ENCODE results near the gene RERG.

RERG gene

DNA sequence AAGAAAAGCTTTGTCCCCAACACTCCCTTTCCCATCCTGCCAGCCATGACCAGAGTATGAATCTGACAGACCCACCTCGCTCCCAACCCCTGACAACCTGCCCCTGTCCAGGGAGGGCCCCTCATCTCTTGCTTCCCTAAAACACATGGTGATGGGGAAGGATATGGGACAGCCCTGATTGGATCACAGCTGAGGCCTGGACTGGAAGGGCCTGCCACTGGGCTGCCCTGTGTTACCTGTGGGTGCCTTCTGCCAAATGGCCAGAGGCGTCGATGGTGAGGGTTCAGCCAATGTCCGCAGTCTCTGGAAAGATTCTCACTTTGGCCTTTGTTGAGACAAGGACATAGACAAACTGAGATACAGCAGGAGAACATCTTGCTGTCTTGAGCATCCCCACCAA, 13.3 kb upstream of the RERG start:
- POLR2A ChIA-PET, result no interaction called here
- CTCF ChIA-PET, result interaction anchor here (6.8 kb wide), 1 partner anchor 14 kb away, joined by 52 read pairs; the partner anchor contains the start of gene RERG

DNA sequence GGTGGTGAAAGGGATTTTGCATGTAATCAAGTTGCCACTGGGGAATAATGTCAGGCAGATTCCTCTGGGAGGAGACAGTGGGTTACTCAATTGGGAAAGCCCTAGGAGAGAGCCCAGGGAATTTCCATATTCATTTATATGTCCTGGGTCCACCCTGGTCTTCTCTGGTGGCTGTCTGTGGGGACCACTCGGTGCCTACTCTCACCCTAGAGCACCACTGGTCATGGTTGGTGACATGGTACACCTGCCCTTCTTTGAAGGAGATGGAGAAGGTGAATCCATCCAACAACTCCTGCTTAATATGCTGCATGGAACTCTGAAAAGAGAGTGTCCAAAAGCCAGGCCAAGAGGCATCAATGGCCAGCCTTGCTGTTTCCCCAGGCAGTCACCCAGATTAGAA, 12.8 kb upstream of the RERG start:
- CTCF ChIA-PET, result interaction anchor here (6.8 kb wide), 1 partner anchor 14 kb away, joined by 52 read pairs; the partner anchor contains the start of gene RERG
- DNase-seq (ENCODE audit: low read depth, low spot score), result no peak
- no peak overlapping the region for H3K4me3 ChIP-seq (ENCODE audit: low read depth, low read length)
- POLR2A ChIA-PET, result no interaction called here
- TF ChIP-seq, protein P1, sequence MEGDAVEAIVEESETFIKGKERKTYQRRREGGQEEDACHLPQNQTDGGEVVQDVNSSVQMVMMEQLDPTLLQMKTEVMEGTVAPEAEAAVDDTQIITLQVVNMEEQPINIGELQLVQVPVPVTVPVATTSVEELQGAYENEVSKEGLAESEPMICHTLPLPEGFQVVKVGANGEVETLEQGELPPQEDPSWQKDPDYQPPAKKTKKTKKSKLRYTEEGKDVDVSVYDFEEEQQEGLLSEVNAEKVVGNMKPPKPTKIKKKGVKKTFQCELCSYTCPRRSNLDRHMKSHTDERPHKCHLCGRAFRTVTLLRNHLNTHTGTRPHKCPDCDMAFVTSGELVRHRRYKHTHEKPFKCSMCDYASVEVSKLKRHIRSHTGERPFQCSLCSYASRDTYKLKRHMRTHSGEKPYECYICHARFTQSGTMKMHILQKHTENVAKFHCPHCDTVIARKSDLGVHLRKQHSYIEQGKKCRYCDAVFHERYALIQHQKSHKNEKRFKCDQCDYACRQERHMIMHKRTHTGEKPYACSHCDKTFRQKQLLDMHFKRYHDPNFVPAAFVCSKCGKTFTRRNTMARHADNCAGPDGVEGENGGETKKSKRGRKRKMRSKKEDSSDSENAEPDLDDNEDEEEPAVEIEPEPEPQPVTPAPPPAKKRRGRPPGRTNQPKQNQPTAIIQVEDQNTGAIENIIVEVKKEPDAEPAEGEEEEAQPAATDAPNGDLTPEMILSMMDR (IDR thresholded peaks at IDR 0.05; ENCODE audit: insufficient read depth, low read length, missing control alignments), result no peak

More for the DNA sequence above, 13.3 kb upstream of the RERG start:
- no peak overlapping the region for H3K4me3 ChIP-seq (ENCODE audit: low read depth, low read length)
- TF ChIP-seq, protein P1 (IDR thresholded peaks at IDR 0.05; ENCODE audit: insufficient read depth, low read length, missing control alignments), result no peak
- DNase-seq (ENCODE audit: low read depth, low spot score), result no peak

DNA sequence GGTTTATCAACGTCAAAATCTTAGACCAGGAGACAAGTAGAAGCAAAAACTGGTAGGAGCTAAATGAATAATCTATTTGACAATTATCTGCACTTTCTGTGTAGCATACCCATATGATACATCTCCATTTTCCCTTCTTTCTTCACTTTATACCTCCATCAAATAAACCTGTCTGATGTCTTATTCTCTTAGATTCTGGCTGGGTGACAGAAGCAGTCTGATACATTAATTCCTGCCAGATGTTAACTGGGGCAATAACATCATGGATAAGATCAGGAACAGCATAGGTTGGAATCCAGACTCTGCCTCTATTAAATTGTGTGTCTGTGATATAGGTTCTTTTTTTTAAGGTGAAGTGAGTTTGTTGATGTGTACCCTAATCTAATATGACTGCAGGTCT, 11.7 kb upstream of the RERG start:
- no peak for DNase-seq (ENCODE audit: low read depth, low spot score)
- H3K4me3 ChIP-seq (ENCODE audit: low read depth, low read length), result no peak overlapping the region
- POLR2A ChIA-PET, result no interaction called here
- CTCF ChIA-PET, result interaction anchor here (1.0 to 6.8 kb wide), 3 partner anchors 12 to 295 kb away, joined by 3 to 52 read pairs (median 3); partner anchors contain the start of gene RERG
- TF ChIP-seq, protein P1 (IDR thresholded peaks at IDR 0.05; ENCODE audit: insufficient read depth, low read length, missing control alignments), result no peak

DNA sequence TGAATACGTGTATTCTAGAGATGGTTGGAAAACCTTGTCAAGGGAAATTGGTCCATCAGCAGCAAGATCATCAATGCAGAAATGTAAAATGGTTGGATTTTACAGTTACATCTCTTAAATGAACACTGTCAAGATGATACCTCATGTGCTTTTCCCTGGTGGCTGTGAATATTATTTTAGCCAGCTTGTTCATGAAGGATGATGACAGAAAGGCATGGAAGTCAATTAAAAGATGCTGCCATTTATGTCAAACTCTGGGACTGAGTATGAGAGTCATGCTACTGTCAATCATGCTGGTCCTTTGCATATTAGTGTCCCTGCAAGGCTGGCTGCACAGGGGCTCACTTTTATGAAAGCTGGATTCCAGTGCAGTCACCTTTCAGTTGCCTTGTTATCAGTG, 10.3 kb upstream of the RERG start:
- CTCF ChIA-PET, result interaction anchor here (1.2 to 6.8 kb wide), 3 partner anchors 11 to 44 kb away, joined by 3 to 52 read pairs (median 4); partner anchors contain the start of gene RERG
- no peak overlapping the region for H3K4me3 ChIP-seq (ENCODE audit: low read depth, low read length)
- DNase-seq (ENCODE audit: low read depth, low spot score), result no peak
- POLR2A ChIA-PET, result no interaction called here
- TF ChIP-seq, protein P1 (IDR thresholded peaks at IDR 0.05; ENCODE audit: insufficient read depth, low read length, missing control alignments), result no peak

DNA sequence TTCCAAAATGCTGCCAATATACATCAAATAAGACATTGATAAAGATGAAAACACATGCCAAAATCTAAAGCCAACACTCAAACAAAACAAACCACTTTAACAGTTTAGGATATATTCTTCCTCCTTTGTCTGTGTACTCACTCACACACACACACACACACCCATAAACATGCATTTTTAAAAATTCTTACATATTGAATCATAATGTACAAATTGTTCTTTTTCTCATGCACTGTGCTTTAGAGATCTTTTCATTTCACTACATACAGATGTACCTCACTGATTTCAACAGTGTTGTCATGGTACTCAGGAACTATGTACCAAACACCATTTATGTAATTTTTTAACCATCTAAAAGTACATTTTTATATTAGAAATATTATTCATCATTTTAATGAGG, 9.5 kb upstream of the RERG start:
- TF ChIP-seq, protein P1 (IDR thresholded peaks at IDR 0.05; ENCODE audit: insufficient read depth, low read length, missing control alignments), result no peak
- POLR2A ChIA-PET, result no interaction called here
- CTCF ChIA-PET, result interaction anchor here (6.8 kb wide), 1 partner anchor 10 kb away, joined by 52 read pairs; the partner anchor contains the start of gene RERG
- no peak for DNase-seq (ENCODE audit: low read depth, low spot score)
- H3K4me3 ChIP-seq (ENCODE audit: low read depth, low read length), result no peak overlapping the region

DNA sequence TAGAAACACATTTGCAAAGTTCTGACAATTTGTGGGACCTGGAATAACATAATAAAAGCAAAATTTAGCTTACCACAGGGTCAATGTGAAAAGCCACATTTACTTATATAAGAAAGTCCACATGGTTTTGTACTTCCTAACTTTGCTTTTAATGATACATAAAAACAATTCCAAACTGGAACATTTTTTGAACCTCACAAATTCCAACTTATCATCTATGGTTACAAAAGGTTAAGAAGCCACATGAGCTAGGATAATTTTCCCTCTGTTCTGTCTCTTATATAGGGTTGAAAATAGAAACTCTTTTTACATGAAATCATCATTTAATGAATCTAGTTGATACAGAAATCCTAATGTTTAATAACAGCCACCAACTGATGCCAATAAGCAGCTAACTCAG, 8.9 kb upstream of the RERG start:
- TF ChIP-seq, protein P1 (IDR thresholded peaks at IDR 0.05; ENCODE audit: insufficient read depth, low read length, missing control alignments), result no peak
- DNase-seq (ENCODE audit: low read depth, low spot score), result no peak
- H3K4me3 ChIP-seq (ENCODE audit: low read depth, low read length), result no peak overlapping the region
- POLR2A ChIA-PET, result no interaction called here
- CTCF ChIA-PET, result interaction anchor here (6.8 kb wide), 1 partner anchor 10 kb away, joined by 52 read pairs; the partner anchor contains the start of gene RERG

All from AG04449 (cell line).